Measurements from ENCODE around the gene COX7A2. TPM values are rescaled to one million over a fixed set of nuclear protein-coding genes. Genes with fewer than 3 reads are reported as not detected.

Gene COX7A2
- total RNA-seq, 1 experiment from 2014 or later: 600 TPM

- Histone ChIP-seq H3K36me3 (ENCODE audit: control insufficient read depth in 1 of 2, insufficient read depth in 2 of 2, low read length in 2 of 2) (no peaks in the 10 kb centered on the region), H3K27ac (ENCODE audit: low read depth, low read length) (no peak overlapping the region), H4K20me1 (ENCODE audit: insufficient read depth) (no peaks in the 10 kb centered on the region), H3K27me3 (ENCODE audit: insufficient read depth, low read length) (no peaks in the 10 kb centered on the region), H3K79me2 (ENCODE audit: insufficient read depth, low read length) (peaks cover 23% of the 10 kb centered on the region), H3K9me2 (ENCODE audit: insufficient read depth) (no peaks in the 10 kb centered on the region), H3K9me3 (ENCODE audit: control insufficient read depth in 1 of 2, insufficient read depth in 1 of 2, low read depth in 1 of 2, low read length in 2 of 2) (no peaks in the 10 kb centered on the region), H3K9ac (ENCODE audit: low read length) (no peak overlapping the region), H2AFZ (ENCODE audit: low read depth, low read length, poor library complexity, severe bottlenecking) (no peak overlapping the region), H3K4me1 (ENCODE audit: control insufficient read depth in 1 of 2, insufficient read depth in 2 of 2, low read length in 2 of 2) (peaks cover 4 to 7% of the 10 kb centered on the region in 2 experiments; a peak in 3 of 4 replicates), H3K4me2 (ENCODE audit: low read length) (no peak overlapping the region), H3K4me3 (replicated peaks in 1 of 2; ENCODE audit: low read depth in 1 of 2, low read length in 2 of 2) (no peak overlapping the region)
- DNase-seq (ENCODE audit: low read depth, low spot score): no peak
- ATAC-seq: no peak
- ChIA-PET POLR2A (no interaction called here), CTCF (no interaction called here), RAD21 (ENCODE audit: low non-redundant PET in 1 of 2, low total read pairs in 2 of 2, uncharacterized antibody in 2 of 2, unreplicated experiment in 2 of 2) (no interaction called here)
- no peak for TF ChIP-seq EZH2 (IDR thresholded peaks at IDR 0.05)
- BruUV-seq (replicated peaks): no TSS peak
- intact Hi-C loops (cut with micrococcal nuclease): no loop called here
These were observed 2.8 kb upstream of the COX7A2 start for GRCh38 chr6:75246386-75246785.

- Histone ChIP-seq H3K4me2 (ENCODE audit: low read length) (peak overlapping the region; percentile 75), H3K79me2 (ENCODE audit: insufficient read depth, low read length) (peaks cover 46% of the 10 kb centered on the region), H3K27ac (ENCODE audit: low read depth, low read length) (peak overlapping the region; percentile 44), H3K36me3 (ENCODE audit: control insufficient read depth in 1 of 2, insufficient read depth in 2 of 2, low read length in 2 of 2) (peaks cover 5 to 21% of the 10 kb centered on the region in 2 experiments), H3K9ac (ENCODE audit: low read length) (peak overlapping the region; percentile 93), H4K20me1 (ENCODE audit: insufficient read depth) (peaks cover 8% of the 10 kb centered on the region; the same call in 1 of the 2 replicates), H3K27me3 (ENCODE audit: insufficient read depth, low read length) (no peaks in the 10 kb centered on the region), H2AFZ (ENCODE audit: low read depth, low read length, poor library complexity, severe bottlenecking) (peak overlapping the region; percentile 69), H3K4me1 (ENCODE audit: control insufficient read depth in 1 of 2, insufficient read depth in 2 of 2, low read length in 2 of 2) (peaks cover 4 to 7% of the 10 kb centered on the region in 2 experiments; a peak in 3 of 4 replicates), H3K4me3 (replicated peaks in 1 of 2; ENCODE audit: low read depth in 1 of 2, low read length in 2 of 2) (peak overlapping the region; percentile 89 to 99), H3K9me3 (ENCODE audit: control insufficient read depth in 1 of 2, insufficient read depth in 1 of 2, low read depth in 1 of 2, low read length in 2 of 2) (no peaks in the 10 kb centered on the region), H3K9me2 (ENCODE audit: insufficient read depth) (no peaks in the 10 kb centered on the region)
- intact Hi-C loops (cut with micrococcal nuclease): no loop called here
- peak; percentile 5; the same call in 1 of the 2 replicates for ATAC-seq
- CTCF ChIA-PET: no interaction called here
- DNase-seq (ENCODE audit: low read depth, low spot score): no peak
- BruUV-seq (replicated peaks): TSS peak; percentile 97
- RAD21 ChIA-PET (ENCODE audit: low non-redundant PET in 1 of 2, low total read pairs in 2 of 2, uncharacterized antibody in 2 of 2, unreplicated experiment in 2 of 2): interaction anchor here in 1 of 2 experiments (0.6 kb wide), 1 partner anchor 35 kb away, joined by 3 read pairs; no protein-coding TSS in a partner anchor
- POLR2A ChIA-PET: interaction anchor here (1.1 kb wide), 1 partner anchor 9 kb away, joined by 4 read pairs; no protein-coding TSS in a partner anchor
- TF ChIP-seq SRF (IDR thresholded peaks at IDR 0.05; ENCODE audit: low read depth): no peak
These were observed 523 bp upstream of the COX7A2 start for GRCh38 chr6:75244063-75244584.
